ENCODE results near the gene TRAP1.

The TRAP1 gene

GRCh38 chr16:3687021-3687420, 30.3 kb downstream of the TRAP1 start:
- DNase-seq = no peak
- H3K4me3 ChIP-seq (ENCODE audit: low read length) = no peak overlapping the region
- H3K36me3 ChIP-seq (ENCODE audit: control insufficient read depth, insufficient read depth, low read length) = peaks cover 12% of the 10 kb centered on the region
- H3K23ac ChIP-seq (ENCODE audit: low read length) = no peak overlapping the region
- no peak overlapping the region for H2BK15ac ChIP-seq (replicated peaks; ENCODE audit: low read depth)
- no peak overlapping the region for H3K27ac ChIP-seq (ENCODE audit: low read depth, low read length)
- H3K79me2 ChIP-seq (ENCODE audit: control insufficient read depth, insufficient read depth, low read length) = no peaks in the 10 kb centered on the region
- peaks cover 3% of the 10 kb centered on the region for H3K4me1 ChIP-seq (ENCODE audit: control insufficient read depth, low read depth, low read length)
- no peak overlapping the region for H3K4ac ChIP-seq (ENCODE audit: low read depth, low read length)
- H3K4me2 ChIP-seq (ENCODE audit: low read length) = no peak overlapping the region
- H3K79me1 ChIP-seq (ENCODE audit: low read length) = peaks cover 4% of the 10 kb centered on the region
- no peak overlapping the region for H2BK120ac ChIP-seq (ENCODE audit: low read depth, low read length)
- no peak overlapping the region for H3K18ac ChIP-seq (ENCODE audit: low read length)
- no peak overlapping the region for H4K8ac ChIP-seq (ENCODE audit: low read depth, low read length)
- H3K27me3 ChIP-seq (ENCODE audit: insufficient read depth, low read length, poor library complexity) = no peaks in the 10 kb centered on the region
- H4K5ac ChIP-seq (ENCODE audit: low read length) = no peak overlapping the region
- no peak overlapping the region for H2BK5ac ChIP-seq (ENCODE audit: low read length)
- H2AK5ac ChIP-seq (ENCODE audit: low read length) = no peak overlapping the region
- no peak overlapping the region for H3K56ac ChIP-seq (ENCODE audit: low read length)
- no CpG with 5 or more reads among the region's 7 CpGs for WGBS (ENCODE audit: extremely low coverage, insufficient coverage, low lambda C conversion rate)
- no peak overlapping the region for H3K9ac ChIP-seq (ENCODE audit: low read length)

- no CpG with 5 or more reads among the region's 3 CpGs for WGBS (ENCODE audit: extremely low coverage, insufficient coverage, low lambda C conversion rate)
- Histone ChIP-seq H3K4me1 (ENCODE audit: control insufficient read depth, low read depth, low read length) (no peaks in the 10 kb centered on the region), H2BK15ac (replicated peaks; ENCODE audit: low read depth) (no peak overlapping the region), H3K56ac (ENCODE audit: low read length) (no peak overlapping the region), H3K18ac (ENCODE audit: low read length) (no peak overlapping the region), H3K27ac (ENCODE audit: low read depth, low read length) (no peak overlapping the region), H3K9ac (ENCODE audit: low read length) (no peak overlapping the region), H3K4me3 (ENCODE audit: low read length) (no peak overlapping the region), H4K8ac (ENCODE audit: low read depth, low read length) (no peak overlapping the region), H2BK5ac (ENCODE audit: low read length) (no peak overlapping the region), H3K4ac (ENCODE audit: low read depth, low read length) (no peak overlapping the region), H3K79me1 (ENCODE audit: low read length) (no peaks in the 10 kb centered on the region), H3K36me3 (ENCODE audit: control insufficient read depth, insufficient read depth, low read length) (peaks cover 17% of the 10 kb centered on the region), H3K4me2 (ENCODE audit: low read length) (no peak overlapping the region), H4K5ac (ENCODE audit: low read length) (no peak overlapping the region), H3K27me3 (ENCODE audit: insufficient read depth, low read length, poor library complexity) (no peaks in the 10 kb centered on the region), H2BK120ac (ENCODE audit: low read depth, low read length) (no peak overlapping the region), H3K23ac (ENCODE audit: low read length) (no peak overlapping the region), H3K79me2 (ENCODE audit: control insufficient read depth, insufficient read depth, low read length) (no peaks in the 10 kb centered on the region), H2AK5ac (ENCODE audit: low read length) (no peak overlapping the region)
- no peak for DNase-seq
These were observed 36.1 kb downstream of the TRAP1 start for GRCh38 chr16:3681206-3681605.

- H3K27ac ChIP-seq (ENCODE audit: low read depth, low read length) = no peak overlapping the region
- no peak for DNase-seq
- no peak overlapping the region for H2AK5ac ChIP-seq (ENCODE audit: low read length)
- H3K23ac ChIP-seq (ENCODE audit: low read length) = no peak overlapping the region
- H3K56ac ChIP-seq (ENCODE audit: low read length) = no peak overlapping the region
- H3K4me3 ChIP-seq (ENCODE audit: low read length) = no peak overlapping the region
- no peak overlapping the region for H3K4me2 ChIP-seq (ENCODE audit: low read length)
- no peaks in the 10 kb centered on the region for H3K4me1 ChIP-seq (ENCODE audit: control insufficient read depth, low read depth, low read length)
- H2BK120ac ChIP-seq (ENCODE audit: low read depth, low read length) = no peak overlapping the region
- no peaks in the 10 kb centered on the region for H3K79me2 ChIP-seq (ENCODE audit: control insufficient read depth, insufficient read depth, low read length)
- H3K18ac ChIP-seq (ENCODE audit: low read length) = no peak overlapping the region
- no peak overlapping the region for H2BK15ac ChIP-seq (replicated peaks; ENCODE audit: low read depth)
- no CpG with 5 or more reads among the region's 11 CpGs for WGBS (ENCODE audit: extremely low coverage, insufficient coverage, low lambda C conversion rate)
- no peak overlapping the region for H4K8ac ChIP-seq (ENCODE audit: low read depth, low read length)
- no peaks in the 10 kb centered on the region for H3K79me1 ChIP-seq (ENCODE audit: low read length)
- no peak overlapping the region for H4K5ac ChIP-seq (ENCODE audit: low read length)
- no peaks in the 10 kb centered on the region for H3K27me3 ChIP-seq (ENCODE audit: insufficient read depth, low read length, poor library complexity)
- no peak overlapping the region for H3K4ac ChIP-seq (ENCODE audit: low read depth, low read length)
- peaks cover 17% of the 10 kb centered on the region for H3K36me3 ChIP-seq (ENCODE audit: control insufficient read depth, insufficient read depth, low read length)
- H2BK5ac ChIP-seq (ENCODE audit: low read length) = no peak overlapping the region
- H3K9ac ChIP-seq (ENCODE audit: low read length) = no peak overlapping the region
These were observed 39.3 kb downstream of the TRAP1 start for GRCh38 chr16:3677994-3678393.

GRCh38 chr16:3675601-3676130, 41.7 kb downstream of the TRAP1 start:
- Histone ChIP-seq H2BK5ac (ENCODE audit: low read length) (no peak overlapping the region), H3K4me2 (ENCODE audit: low read length) (no peak overlapping the region), H3K23ac (ENCODE audit: low read length) (no peak overlapping the region), H3K9ac (ENCODE audit: low read length) (no peak overlapping the region), H3K27ac (ENCODE audit: low read depth, low read length) (no peak overlapping the region), H3K27me3 (ENCODE audit: insufficient read depth, low read length, poor library complexity) (no peaks in the 10 kb centered on the region), H2BK15ac (replicated peaks; ENCODE audit: low read depth) (no peak overlapping the region), H3K4me3 (ENCODE audit: low read length) (no peak overlapping the region), H3K56ac (ENCODE audit: low read length) (no peak overlapping the region), H3K79me1 (ENCODE audit: low read length) (no peaks in the 10 kb centered on the region), H3K18ac (ENCODE audit: low read length) (no peak overlapping the region), H2AK5ac (ENCODE audit: low read length) (no peak overlapping the region), H3K36me3 (ENCODE audit: control insufficient read depth, insufficient read depth, low read length) (peaks cover 18% of the 10 kb centered on the region), H4K8ac (ENCODE audit: low read depth, low read length) (no peak overlapping the region), H2BK120ac (ENCODE audit: low read depth, low read length) (no peak overlapping the region), H4K5ac (ENCODE audit: low read length) (no peak overlapping the region), H3K4ac (ENCODE audit: low read depth, low read length) (no peak overlapping the region), H3K4me1 (ENCODE audit: control insufficient read depth, low read depth, low read length) (no peaks in the 10 kb centered on the region), H3K79me2 (ENCODE audit: control insufficient read depth, insufficient read depth, low read length) (no peaks in the 10 kb centered on the region)
- no peak for DNase-seq
- WGBS (ENCODE audit: extremely low coverage, insufficient coverage, low lambda C conversion rate) = no CpG with 5 or more reads among the region's 24 CpGs

- H3K79me2 ChIP-seq (ENCODE audit: control insufficient read depth, insufficient read depth, low read length) = no peaks in the 10 kb centered on the region
- peak; percentile 13 for DNase-seq
- H3K4ac ChIP-seq (ENCODE audit: low read depth, low read length) = no peak overlapping the region
- H3K4me3 ChIP-seq (ENCODE audit: low read length) = no peak overlapping the region
- H2AK5ac ChIP-seq (ENCODE audit: low read length) = no peak overlapping the region
- H2BK5ac ChIP-seq (ENCODE audit: low read length) = no peak overlapping the region
- H2BK15ac ChIP-seq (replicated peaks; ENCODE audit: low read depth) = no peak overlapping the region
- no peak overlapping the region for H3K56ac ChIP-seq (ENCODE audit: low read length)
- H3K79me1 ChIP-seq (ENCODE audit: low read length) = no peaks in the 10 kb centered on the region
- H3K4me2 ChIP-seq (ENCODE audit: low read length) = no peak overlapping the region
- peaks cover 17% of the 10 kb centered on the region for H3K36me3 ChIP-seq (ENCODE audit: control insufficient read depth, insufficient read depth, low read length)
- no CpG with 5 or more reads among the region's 34 CpGs for WGBS (ENCODE audit: extremely low coverage, insufficient coverage, low lambda C conversion rate)
- no peak overlapping the region for H4K5ac ChIP-seq (ENCODE audit: low read length)
- H3K23ac ChIP-seq (ENCODE audit: low read length) = no peak overlapping the region
- no peak overlapping the region for H2BK120ac ChIP-seq (ENCODE audit: low read depth, low read length)
- H3K27ac ChIP-seq (ENCODE audit: low read depth, low read length) = no peak overlapping the region
- no peak overlapping the region for H3K9ac ChIP-seq (ENCODE audit: low read length)
- H3K4me1 ChIP-seq (ENCODE audit: control insufficient read depth, low read depth, low read length) = no peaks in the 10 kb centered on the region
- no peak overlapping the region for H3K18ac ChIP-seq (ENCODE audit: low read length)
- H3K27me3 ChIP-seq (ENCODE audit: insufficient read depth, low read length, poor library complexity) = no peaks in the 10 kb centered on the region
- no peak overlapping the region for H4K8ac ChIP-seq (ENCODE audit: low read depth, low read length)
These were observed 42.6 kb downstream of the TRAP1 start for GRCh38 chr16:3674513-3675295.
